Measurements from ENCODE around the gene MAN2A2.

MAN2A2 gene

GRCh38 chr15:90902840-90903732, at the start of gene MAN2A2:
MAN2A2 (plus strand) TSS chr15:90903302; CDS start chr15:90904208, 906 bp downstream.
- peak; percentile 13 to 71 (median 35) for DNase-seq (ENCODE audit: low read depth in 3 of 3, low spot score in 1 of 3)

DNA sequence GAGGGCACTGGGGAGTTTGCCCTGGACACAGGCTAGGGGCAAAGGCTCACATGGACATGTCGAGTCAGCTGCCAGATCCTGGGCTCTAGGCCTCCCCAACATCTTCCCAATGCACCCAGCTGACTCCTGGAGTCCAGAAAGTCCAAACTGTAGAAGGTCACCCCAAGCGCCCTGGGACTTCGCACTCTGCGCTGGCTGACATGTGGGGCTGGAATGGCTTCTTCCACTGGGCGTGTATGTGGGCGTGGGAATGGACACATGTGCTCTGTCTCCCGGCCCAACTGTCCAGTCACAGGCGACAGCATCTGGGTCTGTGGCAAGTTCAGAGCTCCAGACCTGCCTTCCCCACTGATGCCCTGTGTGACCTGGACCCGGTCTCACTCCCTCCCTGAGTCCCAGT, 48.0 kb upstream of the MAN2A2 start:
- no peak for DNase-seq (ENCODE audit: low read depth in 3 of 3, low spot score in 1 of 3)

- no peak for DNase-seq (ENCODE audit: low read depth in 3 of 3, low spot score in 1 of 3)
Measured at GRCh38 chr15:90857337-90857736, 45.8 kb upstream of the MAN2A2 start.

- no peak for DNase-seq (ENCODE audit: low read depth in 3 of 3, low spot score in 1 of 3)
Measured at GRCh38 chr15:90857883-90858443, 45.1 kb upstream of the MAN2A2 start.

DNA sequence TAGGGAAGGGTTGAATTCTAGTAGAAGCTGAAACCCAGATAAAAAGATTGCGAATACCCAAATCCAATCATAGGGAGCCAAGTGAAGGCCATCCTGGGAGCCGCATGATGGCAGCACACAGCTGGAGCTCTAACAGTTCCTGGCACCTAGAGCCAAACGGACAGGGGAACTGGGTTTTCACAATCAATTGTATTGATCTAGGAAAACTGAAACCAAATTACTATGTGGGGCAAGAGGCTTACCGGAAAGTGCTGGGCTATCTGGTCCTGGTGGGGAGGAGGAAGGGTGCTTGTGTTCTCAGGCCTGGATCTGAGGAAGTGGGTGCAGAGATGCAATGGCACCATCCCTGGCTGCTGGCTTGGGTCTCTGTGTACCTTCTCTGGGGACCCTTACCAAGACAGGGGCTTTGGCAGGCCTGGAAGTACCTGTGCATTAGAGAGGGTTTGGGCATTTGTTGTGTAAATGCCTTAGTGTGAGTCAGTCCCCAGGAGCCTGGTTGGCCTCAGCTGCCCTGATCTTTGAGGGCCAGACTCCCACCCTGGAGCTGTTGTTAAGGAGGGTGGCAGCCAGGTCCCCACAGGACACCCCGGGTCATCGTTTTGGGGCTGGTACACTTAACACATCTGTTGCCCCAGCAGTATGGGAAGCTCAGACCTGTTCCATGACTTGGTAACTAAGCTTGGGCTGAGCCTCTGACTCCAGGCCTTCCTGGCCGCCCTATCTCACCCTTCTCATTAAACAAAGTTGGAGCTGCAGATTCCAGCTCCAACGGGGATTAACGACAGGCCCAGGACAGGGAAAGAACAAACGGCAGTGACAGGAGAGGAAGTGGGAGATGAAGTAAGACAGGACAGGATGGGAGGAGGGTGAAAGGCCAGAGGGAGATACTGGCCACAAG, 43.6 kb upstream of the MAN2A2 start:
- DNase-seq (ENCODE audit: low read depth in 3 of 3, low spot score in 1 of 3), result no peak

DNA sequence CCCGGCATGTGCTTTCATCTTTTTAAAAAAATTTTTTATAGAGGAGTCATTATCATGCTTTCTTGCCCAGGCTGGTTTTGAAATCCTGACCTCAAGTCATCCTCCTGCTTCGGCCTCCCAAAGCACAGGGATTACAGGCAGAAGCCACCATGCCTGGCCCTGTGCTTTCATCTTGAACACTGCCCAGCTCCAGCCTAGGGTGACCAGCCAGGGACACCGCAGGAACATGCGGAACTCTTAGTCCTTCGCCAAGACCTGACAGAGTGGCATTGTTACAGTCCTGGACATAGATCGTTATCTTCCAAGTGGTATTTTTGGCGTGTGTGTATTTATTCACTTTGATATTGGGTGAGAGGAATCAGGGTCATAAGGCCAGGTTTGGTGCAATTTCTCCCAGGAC, 42.7 kb upstream of the MAN2A2 start:
- DNase-seq (ENCODE audit: low read depth in 3 of 3, low spot score in 1 of 3), result no peak

DNA sequence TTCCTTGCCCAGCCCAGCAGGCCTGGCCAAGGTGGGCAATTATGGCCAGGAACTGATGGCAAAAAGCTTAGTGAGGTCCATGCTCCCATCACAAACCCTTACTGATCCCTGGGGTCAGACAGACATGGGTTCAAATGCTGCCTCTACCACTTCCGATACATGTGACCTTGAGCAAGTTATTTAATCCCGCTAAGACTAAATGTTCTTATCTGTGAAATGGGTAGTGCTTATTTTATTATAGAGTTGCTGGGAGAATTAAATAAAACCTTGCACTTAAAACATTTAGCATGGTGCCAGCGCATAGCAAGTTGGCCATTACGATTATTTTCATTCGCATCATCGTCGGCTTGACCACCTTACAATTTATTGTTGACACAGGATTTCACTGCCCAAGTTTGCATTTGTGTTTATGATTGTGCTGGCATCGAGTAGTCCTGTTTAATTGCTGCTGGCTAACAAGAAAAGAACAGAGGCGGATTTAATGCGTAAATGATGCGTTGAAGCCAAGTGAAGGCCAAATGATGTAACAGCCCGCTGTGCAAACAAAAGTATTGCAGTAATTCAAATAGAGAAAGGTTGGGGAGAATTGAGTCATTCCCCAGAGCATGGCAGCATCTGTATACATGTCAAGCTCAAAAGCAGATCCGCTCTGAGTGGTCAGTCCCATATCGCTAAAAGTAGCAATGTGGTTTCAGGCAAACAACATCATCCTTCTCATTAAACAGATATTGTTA, 42.0 kb upstream of the MAN2A2 start:
- DNase-seq (ENCODE audit: low read depth in 3 of 3, low spot score in 1 of 3), result no peak

DNA sequence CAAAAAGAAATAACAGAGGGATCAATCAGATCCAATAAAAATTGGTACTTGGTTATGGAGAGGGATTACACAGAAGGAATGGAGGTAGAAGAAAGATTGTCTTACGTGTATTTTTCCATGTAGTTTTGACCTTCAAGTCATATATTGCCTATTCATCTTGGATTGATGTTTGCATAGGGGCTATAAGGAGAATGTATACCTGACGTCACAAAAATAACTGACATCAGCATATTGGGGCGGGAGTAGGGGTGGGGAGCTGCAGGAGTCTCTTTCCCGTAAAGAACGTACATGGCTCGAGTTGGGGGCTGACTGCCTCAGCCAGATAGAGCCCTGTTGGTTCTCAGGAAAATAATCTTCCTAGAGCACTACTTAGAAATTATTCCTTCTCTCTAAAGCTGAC, 40.6 kb upstream of the MAN2A2 start:
- no peak for DNase-seq (ENCODE audit: low read depth in 3 of 3, low spot score in 1 of 3)

DNA sequence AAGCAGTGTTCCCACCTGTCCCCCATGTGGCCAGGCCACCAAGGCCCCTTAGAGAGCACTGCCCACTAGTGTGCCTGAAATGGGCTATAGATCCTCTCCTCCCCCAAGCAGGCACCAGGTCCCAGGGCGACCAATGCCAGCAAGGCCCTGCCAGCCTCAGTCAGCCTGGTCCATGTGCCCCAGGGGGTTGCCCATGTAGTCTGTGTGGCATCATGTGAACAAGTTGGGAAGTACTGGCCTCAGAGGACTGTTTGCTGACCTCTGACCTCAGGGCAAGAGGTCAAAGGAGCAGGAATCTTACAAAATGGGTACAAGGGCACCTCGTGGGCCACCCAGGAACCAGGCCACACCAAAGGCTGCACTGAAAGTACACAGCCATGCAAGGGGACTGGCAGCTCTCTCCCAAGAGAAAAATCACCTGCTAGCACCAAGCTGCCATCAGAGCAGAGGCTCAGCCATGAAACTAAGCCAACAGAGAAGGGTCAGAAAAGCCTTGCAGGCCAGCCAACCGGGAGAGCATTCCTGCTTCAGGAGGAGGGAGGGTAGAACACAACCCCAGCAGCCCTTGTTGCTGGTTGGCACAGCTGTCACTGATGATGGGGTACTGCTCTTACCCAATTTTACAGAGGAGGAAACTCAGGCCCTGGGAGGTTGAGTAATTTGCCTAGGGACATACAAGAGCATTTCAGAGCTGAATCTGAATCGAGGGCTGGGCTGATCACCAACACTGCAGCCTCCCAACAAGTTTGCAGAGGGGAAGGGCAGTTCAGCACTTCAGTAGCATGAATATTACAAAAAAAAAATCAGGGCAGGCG, 39.9 kb upstream of the MAN2A2 start:
- DNase-seq (ENCODE audit: low read depth in 3 of 3, low spot score in 1 of 3), result no peak

DNA sequence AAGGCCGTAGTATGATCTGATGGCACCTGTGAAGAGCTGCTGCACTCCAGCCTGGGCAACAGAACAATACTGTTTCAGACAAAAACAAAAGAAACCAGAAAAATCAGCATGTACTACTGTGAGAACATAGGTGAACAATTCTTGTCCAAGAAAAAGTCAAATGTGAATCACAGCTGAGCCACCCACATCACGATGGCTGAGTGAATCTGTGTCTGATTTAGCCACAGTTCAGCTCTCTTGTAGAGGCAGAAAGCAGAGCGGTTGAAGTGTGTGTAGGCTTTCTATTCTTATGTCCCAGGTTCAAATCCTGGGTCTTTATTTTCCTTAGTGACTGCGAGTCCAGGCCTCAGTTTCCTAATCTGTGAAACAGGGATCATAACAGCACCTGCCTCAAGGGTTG, 39.1 kb upstream of the MAN2A2 start:
- DNase-seq (ENCODE audit: low read depth in 3 of 3, low spot score in 1 of 3), result no peak

DNA sequence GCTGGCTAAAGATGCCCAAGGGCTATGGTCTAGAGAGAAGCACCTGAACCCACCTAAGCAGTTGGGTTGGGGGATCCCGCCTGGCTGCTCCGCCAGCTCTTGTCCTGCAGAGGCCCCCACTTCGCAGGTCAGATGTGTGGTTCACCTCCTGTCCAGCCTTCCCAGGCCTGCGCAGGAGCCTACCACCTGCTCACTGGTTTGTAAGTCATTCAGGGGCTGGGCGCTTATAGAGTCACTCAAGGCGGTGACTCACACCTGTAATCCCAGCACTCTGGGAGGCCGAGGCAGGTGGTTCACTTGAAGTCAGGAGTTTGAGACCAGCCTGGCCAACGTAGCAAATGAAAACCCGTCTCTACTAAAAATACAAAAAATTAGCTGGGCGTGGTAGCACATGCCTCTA, 38.6 kb upstream of the MAN2A2 start:
- no peak for DNase-seq (ENCODE audit: low read depth in 3 of 3, low spot score in 1 of 3)

DNA sequence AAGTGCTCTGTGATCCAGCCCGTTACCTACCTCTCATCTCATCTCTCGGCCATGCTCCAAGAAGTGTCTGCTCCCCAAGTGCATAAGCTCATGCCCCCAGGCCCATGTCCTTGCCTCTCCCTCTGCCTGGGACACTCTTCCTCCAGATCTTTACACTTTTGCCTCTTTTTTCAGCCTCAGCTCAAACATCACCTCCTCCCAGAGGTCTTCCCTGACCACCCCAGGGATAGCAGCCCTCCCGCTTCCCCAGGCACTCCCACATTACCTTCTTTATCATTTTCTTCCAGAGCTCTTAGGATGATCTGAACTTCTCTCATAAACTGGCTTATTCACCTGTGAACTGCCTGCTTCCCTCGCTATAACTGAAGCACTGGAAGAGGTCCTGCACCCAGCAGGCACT, 37.4 kb upstream of the MAN2A2 start:
- DNase-seq (ENCODE audit: low read depth in 3 of 3, low spot score in 1 of 3), result no peak

GRCh38 chr15:90866161-90866715, 36.9 kb upstream of the MAN2A2 start:
- no peak for DNase-seq (ENCODE audit: low read depth in 3 of 3, low spot score in 1 of 3)

DNA sequence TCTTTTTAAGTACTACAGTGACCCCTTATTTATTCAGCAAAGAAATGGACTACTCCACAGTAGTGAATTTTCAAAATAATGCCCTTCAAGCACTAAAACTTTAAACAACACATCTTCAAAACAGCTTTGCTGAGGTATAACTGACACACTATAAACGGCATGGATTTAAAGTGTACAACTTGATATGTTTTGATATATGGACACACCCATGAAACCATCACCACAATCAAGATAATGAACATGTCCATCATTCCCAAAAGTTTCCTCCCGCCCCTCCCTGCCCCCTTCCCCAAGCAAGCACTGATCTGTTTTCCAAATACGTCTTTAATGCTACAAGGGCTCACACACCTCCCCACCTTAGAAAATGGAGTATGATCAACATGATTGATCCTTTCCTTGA, 36.3 kb upstream of the MAN2A2 start:
- no peak for DNase-seq (ENCODE audit: low read depth in 3 of 3, low spot score in 1 of 3)

- no peak for DNase-seq (ENCODE audit: low read depth in 3 of 3, low spot score in 1 of 3)
Measured at GRCh38 chr15:90868261-90868689, 34.8 kb upstream of the MAN2A2 start, which contains the start of gene FURIN. FURIN (plus strand) TSS chr15:90868588; CDS start chr15:90875741, 7,153 bp downstream.

GRCh38 chr15:90869140-90869541, 34.0 kb upstream of the MAN2A2 start:
- no peak for DNase-seq (ENCODE audit: low read depth in 3 of 3, low spot score in 1 of 3)

GRCh38 chr15:90869601-90870353, 33.3 kb upstream of the MAN2A2 start:
- DNase-seq (ENCODE audit: low read depth in 3 of 3, low spot score in 1 of 3), result no peak

DNA sequence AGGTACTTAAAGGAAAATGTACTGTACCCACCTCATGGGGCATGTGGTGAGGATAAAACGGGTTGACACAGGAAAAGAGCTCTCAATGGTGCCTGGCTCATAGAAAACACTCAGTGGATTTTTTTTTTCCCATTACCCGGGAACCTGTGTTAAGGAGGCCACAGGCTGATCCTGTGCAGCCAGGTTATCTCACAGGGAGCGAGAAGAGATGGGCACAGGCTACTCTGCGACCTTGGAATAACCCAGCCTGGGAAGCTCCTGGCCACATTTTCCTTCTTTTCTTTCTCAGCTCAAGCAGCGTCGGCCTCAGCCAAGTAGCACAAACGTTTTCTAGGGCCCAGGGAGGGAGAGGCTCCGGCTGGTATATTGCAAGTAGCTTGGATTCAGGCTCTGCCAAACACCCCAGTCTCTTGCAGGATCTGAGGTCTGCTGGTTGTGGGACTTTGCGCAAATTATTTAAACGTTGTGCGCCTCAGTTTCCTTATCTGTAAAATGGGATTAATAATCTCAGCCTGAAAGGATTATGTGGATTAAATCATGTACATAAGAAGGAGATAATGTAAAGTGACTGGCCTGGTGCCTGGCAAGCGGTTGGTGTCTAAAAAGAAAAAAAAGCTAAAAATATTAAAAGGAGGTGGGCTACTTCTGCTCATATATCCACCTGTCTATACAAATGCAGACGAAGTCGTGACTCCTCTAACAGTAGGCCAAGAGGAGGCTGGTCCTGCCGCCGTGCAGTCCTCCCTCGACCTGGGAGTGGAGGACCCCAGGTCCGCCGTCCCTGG, 32.6 kb upstream of the MAN2A2 start:
- no peak for DNase-seq (ENCODE audit: low read depth in 3 of 3, low spot score in 1 of 3)
